Fibroblast of the aortic adventitia (primary cell): ENCODE measurements around the gene GJC2. TPM values are rescaled to one million over a fixed set of nuclear protein-coding genes. Genes with fewer than 3 reads are reported as not detected.

Source experiments
- DNase-seq: peaks from one replicate; pipeline ENCODE4 v3.0.0-alpha.2; 2010; ENCODE audit warnings: low read depth
- H3K4me3 ChIP-seq: 2 replicates; pipeline ENCODE4 v1.5.1; 2011; ENCODE audit warnings: low read depth, mild to moderate bottlenecking, control low read depth, low read length, moderate library complexity
- total RNA-seq: library from RNA; depleted of rRNA; stranded (reverse); fragments of >200 nt; gene quantifications from 2 replicates; pipeline ENCODE4 v1.2.3, GENCODE V29; 2012; ENCODE audit warnings: low replicate concordance
- TF ChIP-seq, protein P1 (sequence below): IDR thresholded peaks from 2 replicates; pipeline ENCODE4 v1.5.1; 2011; ENCODE audit warnings: mild to moderate bottlenecking, low read length, control low read depth, inconsistent platforms; ENCODE audit not compliant: insufficient read depth

GJC2 gene
- total RNA-seq, 1 donor: 2.0 TPM

DNA sequence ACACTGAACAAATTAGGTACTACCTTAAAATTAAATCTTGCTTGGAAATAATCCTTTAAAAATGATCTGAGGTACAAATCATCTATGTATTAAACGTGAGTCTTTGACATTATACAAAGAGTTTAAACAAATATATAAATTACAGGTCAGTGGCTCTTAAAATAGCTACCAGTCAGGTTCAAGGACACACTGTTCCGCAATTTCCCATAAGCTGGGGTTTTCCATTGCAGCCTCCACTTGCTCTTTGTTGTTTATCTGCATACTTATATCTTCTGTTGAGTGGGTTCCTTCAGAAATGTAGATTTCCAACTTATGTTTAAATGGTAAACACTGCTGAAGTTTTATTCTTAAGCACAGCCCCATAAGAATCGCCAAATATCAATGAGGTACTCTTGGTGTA lies 34.9 kb upstream of the GJC2 start:
- no peak overlapping the region for H3K4me3 ChIP-seq
- no peak for DNase-seq
- TF ChIP-seq, protein P1, sequence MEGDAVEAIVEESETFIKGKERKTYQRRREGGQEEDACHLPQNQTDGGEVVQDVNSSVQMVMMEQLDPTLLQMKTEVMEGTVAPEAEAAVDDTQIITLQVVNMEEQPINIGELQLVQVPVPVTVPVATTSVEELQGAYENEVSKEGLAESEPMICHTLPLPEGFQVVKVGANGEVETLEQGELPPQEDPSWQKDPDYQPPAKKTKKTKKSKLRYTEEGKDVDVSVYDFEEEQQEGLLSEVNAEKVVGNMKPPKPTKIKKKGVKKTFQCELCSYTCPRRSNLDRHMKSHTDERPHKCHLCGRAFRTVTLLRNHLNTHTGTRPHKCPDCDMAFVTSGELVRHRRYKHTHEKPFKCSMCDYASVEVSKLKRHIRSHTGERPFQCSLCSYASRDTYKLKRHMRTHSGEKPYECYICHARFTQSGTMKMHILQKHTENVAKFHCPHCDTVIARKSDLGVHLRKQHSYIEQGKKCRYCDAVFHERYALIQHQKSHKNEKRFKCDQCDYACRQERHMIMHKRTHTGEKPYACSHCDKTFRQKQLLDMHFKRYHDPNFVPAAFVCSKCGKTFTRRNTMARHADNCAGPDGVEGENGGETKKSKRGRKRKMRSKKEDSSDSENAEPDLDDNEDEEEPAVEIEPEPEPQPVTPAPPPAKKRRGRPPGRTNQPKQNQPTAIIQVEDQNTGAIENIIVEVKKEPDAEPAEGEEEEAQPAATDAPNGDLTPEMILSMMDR: no peak

GRCh38 chr1:228117335-228117734 lies 32.4 kb upstream of the GJC2 start:
- TF ChIP-seq, protein P1: no peak
- no peak for DNase-seq
- H3K4me3 ChIP-seq: no peak overlapping the region

DNA sequence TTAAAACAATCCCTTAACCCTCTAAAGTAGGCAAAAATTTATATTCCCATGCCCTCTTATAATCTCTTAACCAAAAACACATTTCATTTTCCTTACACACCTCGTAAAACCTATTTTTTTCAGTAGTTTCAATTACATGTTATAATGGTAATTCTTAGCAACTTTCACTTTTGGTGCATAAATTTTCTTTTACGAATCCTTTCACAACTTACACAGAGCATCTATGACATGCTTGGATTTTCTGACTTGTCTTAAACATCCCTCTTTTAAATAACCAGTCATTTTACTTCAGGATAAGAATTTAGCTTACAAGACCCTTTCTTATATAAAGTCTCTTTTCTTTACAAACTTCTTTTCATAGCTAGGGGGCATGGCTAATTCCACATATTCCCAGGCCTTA lies 31.7 kb upstream of the GJC2 start:
- H3K4me3 ChIP-seq: no peak overlapping the region
- TF ChIP-seq, protein P1: no peak
- DNase-seq: no peak

- DNase-seq: peak; percentile 45
- H3K4me3 ChIP-seq: no peak overlapping the region
- TF ChIP-seq, protein P1: no peak
These were observed 29.4 kb upstream of the GJC2 start for GRCh38 chr1:228120351-228120750.

DNA sequence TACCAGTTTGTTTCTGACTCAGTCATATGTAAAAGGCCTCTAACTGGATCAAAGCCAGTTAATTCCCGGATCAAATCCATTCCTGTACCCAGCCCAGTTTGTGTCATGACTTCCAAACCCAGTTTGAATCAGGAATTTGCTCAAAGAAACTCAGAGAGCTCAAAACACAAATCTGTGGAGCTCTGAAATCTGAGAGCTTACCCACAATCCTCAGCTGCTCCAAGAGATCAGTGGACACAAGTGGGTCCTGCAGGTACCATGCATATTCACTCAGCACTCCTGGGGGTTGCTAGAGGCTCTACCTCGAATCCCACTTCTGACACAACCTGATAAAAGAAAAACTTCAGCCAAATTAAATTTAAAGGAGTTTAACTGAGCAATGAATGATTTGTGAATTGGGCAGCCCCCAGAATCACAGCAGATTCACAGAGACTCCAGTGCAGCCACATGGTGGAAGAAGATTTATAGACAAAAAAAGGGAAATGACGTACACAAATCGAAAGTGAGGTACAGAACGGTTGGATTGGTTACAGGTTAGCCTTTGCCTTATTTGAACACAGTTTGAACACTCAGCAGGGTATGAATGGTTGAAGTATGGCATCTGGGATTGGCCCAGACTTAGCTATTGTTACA lies 28.8 kb upstream of the GJC2 start:
- no peak overlapping the region for H3K4me3 ChIP-seq

DNA sequence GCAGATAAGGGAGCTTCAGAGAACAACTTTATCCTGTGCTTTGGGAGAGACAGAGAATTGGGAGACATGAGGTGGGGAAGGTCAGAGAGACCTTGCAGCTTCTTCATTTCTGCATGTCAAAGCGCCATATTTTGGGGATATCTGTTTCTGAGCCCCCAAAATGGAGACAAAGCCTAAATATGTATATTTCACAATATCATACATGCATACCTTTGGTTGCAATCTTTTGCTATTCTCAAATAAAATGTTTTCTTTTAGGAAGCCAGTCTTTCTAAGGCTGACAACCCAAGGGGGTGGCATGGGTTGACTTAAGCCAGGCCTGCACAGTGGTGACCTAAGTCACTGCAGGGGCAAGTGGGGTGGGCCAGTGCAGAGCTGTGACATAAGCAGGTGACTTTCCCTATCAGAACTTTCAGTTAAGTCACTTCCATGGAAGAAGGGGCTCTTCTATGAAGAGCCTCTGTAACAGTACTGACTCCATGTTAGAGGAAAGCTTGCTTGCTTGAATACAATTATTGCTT lies 26.7 kb upstream of the GJC2 start:
- TF ChIP-seq, protein P1: no peak
- DNase-seq: no peak
- no peak overlapping the region for H3K4me3 ChIP-seq

More for the DNA sequence above, 28.8 kb upstream of the GJC2 start:
- peak; percentile 83 for DNase-seq
- TF ChIP-seq, protein P1: peak; percentile 10

DNA sequence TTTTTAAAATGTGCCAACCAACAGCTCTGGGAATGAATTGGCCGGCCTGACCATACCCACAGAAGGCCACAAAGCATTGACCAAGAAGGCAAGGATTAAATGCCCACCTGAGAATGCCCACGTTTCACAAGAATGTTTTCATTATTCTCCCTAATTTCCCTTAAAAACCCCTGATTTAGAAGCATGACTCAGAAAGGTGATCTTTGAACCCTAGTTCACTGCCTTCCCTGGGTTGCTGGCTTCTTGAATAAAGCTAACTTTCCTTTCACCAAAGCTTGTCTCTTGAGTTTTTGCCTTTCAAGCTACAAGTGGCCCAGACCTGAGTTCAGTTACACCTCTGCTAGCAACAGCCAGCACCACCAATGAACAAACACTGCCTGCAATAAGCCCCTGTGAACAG lies 26.2 kb upstream of the GJC2 start:
- TF ChIP-seq, protein P1: no peak
- no peak for DNase-seq
- no peak overlapping the region for H3K4me3 ChIP-seq
